Esophagus muscularis mucosa (tissue), 4 donors: ENCODE results near the gene MON2. TPM values are rescaled to one million over a fixed set of nuclear protein-coding genes. Genes with fewer than 3 reads are reported as not detected.

Experiments used
- DNase-seq: peaks from one replicate; pipeline ENCODE4 v3.0.0-alpha.2; 2017; ENCODE audit errors: extremely low spot score
- H3K27ac ChIP-seq, 4 donors: fragments of 200-600 bp; sonication (generic); replicated peaks in 1 of 4; 1 replicate in 3 of 4; 2 replicates in 1 of 4; pipeline ENCODE4 v1.5.1; 2016 to 2019; ENCODE audit warnings: mild to moderate bottlenecking in 1 of 4
- H3K27me3 ChIP-seq, 4 donors: fragments of 200-600 bp; sonication (generic); one replicate each; pipeline versions ENCODE4 v1.5.1 to v1.6.0; 2016 to 2019
- H3K36me3 ChIP-seq, 4 donors: fragments of 200-600 bp; sonication (generic); one replicate each; pipeline ENCODE4 v1.5.1; 2016 to 2019
- H3K4me1 ChIP-seq, 4 donors: fragments of 200-600 bp; sonication (generic); one replicate each; pipeline ENCODE4 v1.5.1; 2016 to 2019
- H3K4me3 ChIP-seq, 4 donors: fragments of 200-600 bp; sonication (generic); 1 replicate in 2 of 4; 2 replicates in 2 of 4; pipeline ENCODE4 v1.5.1; 2016 to 2019; ENCODE audit warnings: mild to moderate bottlenecking in 4 of 4, moderate library complexity in 1 of 4
- H3K9me3 ChIP-seq, 4 donors: fragments of 200-600 bp; sonication (generic); 1 replicate in 3 of 4; 2 replicates in 1 of 4; pipeline ENCODE4 v1.5.1; 2016 to 2019
- CTCF ChIP-seq, 3 experiments: fragments of 200-600 bp in 2 of 3; fragments of 450-650 bp in 1 of 3; sonication (generic) in 2 of 3; IDR thresholded peaks; one replicate each; pipeline ENCODE4 v1.5.1; 2017 to 2019; ENCODE audit warnings: antibody characterized with exemption in 3 of 3, mild to moderate bottlenecking in 2 of 3, moderate library complexity in 1 of 3
- EP300 ChIP-seq: sonication (generic); formaldehyde crosslinking; IDR thresholded peaks from one replicate; pipeline ENCODE4 v1.6.1; 2017; ENCODE audit warnings: antibody characterized with exemption
- POLR2A ChIP-seq: fragments of 450-650 bp; IDR thresholded peaks from one replicate; pipeline ENCODE4 v1.6.1; 2017; ENCODE audit warnings: antibody characterized with exemption, moderate library complexity, mild to moderate bottlenecking, low read depth
- POLR2AphosphoS5 ChIP-seq, 2 donors: sonication (generic); formaldehyde crosslinking; IDR thresholded peaks; one replicate each; pipeline ENCODE4 v1.6.1; 2017; ENCODE audit warnings: antibody characterized with exemption in 2 of 2
- WGBS: methylation state at CpG from one replicate; pipeline ENCODE4 v1.1.5; 2018; 5-methylcytosine and 5-hydroxymethylcytosine counted together
- intact Hi-C: fragments of 100-400 bp; cut with DNase I; formaldehyde crosslinking; loops from one replicate; pipeline ENCODE4 v1.15.1; 2023
- total RNA-seq, 4 donors: library from RNA; depleted of rRNA; stranded (reverse); fragments of >200 nt; gene quantifications; one replicate each; pipeline versions ENCODE4 v1.1.0 to v1.2.1, GENCODE V29; 2016

The MON2 gene
- total RNA-seq, 4 donors from 2014 or later: 21.5 to 47.3 (median 30.8) TPM

DNA sequence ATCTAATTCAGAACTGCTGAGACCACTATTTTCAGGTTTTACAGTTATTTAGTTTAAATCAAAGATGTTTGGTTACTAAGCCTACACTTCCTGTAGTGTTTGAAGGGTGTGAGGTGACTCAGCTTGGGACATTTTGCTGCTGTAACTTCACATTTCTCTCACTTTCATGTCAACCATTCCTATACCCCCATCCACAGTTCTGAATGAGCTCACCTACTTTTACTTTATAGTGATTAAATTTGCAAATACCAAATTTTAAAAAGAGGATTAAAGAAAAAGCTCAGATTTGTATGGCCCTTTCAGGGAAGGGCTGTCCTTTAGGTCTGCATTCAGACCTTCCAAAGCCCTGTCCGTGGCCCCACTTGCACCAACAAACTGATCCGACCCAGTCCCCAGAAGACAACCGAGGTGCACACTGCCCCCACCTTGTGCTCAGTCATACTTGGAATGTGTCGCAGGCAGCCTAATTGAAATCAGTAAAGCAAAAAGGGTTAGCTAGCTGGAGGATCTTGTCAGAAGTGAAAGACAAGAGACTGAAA is 174.4 kb downstream of the MON2 start:
- intact Hi-C loops: no loop called here
- Histone ChIP-seq H3K36me3 (no peaks in the 10 kb centered on the region), H3K9me3 (no peaks in the 10 kb centered on the region), H3K27ac (no peak overlapping the region), H3K4me3 (no peak overlapping the region), H3K27me3 (no peaks in the 10 kb centered on the region), H3K4me1 (no peaks in the 10 kb centered on the region)
- TF ChIP-seq EP300 (no peak), POLR2AphosphoS5 (IDR thresholded peaks at IDR 0.05) (no peak), CTCF (IDR thresholded peaks at IDR 0.05) (no peak), POLR2A (no peak)
- 69% methylated on average over 4 of the region's 4 CpGs for WGBS
- DNase-seq: peak; percentile 31

GRCh38 chr12:62642486-62642885 is 175.9 kb downstream of the MON2 start:
- no peak for TF ChIP-seq CTCF (IDR thresholded peaks at IDR 0.05)
- no peak for TF ChIP-seq EP300
- no peak for TF ChIP-seq POLR2AphosphoS5 (IDR thresholded peaks at IDR 0.05)
- no peak for TF ChIP-seq POLR2A
- peaks cover 0 to 5% (median 0%) of the 10 kb centered on the region in 4 donors for H3K4me1 ChIP-seq
- H3K4me3 ChIP-seq: no peak overlapping the region
- H3K27me3 ChIP-seq: no peaks in the 10 kb centered on the region
- no peaks in the 10 kb centered on the region for H3K9me3 ChIP-seq
- 92% methylated on average over 2 of the region's 2 CpGs for WGBS
- H3K27ac ChIP-seq: no peak overlapping the region
- peak; percentile 26 for DNase-seq
- intact Hi-C loops: no loop called here
- no peaks in the 10 kb centered on the region for H3K36me3 ChIP-seq

DNA sequence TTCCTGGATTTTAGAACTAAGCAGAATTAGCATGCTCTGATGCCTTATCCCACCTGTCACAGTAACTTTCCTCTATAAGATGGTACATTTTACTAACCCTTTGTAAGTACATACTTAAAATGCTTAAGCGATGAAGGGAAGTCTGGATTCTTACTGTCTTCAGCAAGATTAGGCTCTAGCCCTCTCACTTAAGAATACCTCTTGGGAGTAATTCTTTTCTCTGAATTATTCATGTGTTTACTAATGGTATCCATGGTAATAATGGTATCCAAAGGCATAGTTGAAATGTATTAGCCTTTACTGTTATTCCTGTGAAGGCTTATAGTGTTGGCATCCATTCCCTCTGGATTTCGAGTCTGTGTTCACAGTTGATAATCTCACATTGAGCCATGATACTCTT is 176.9 kb downstream of the MON2 start:
- DNase-seq: no peak
- H3K9me3 ChIP-seq: no peaks in the 10 kb centered on the region
- H3K4me3 ChIP-seq: no peak overlapping the region
- WGBS: 92% methylated on average over 2 of the region's 2 CpGs
- intact Hi-C loops: no loop called here
- no peak overlapping the region for H3K27ac ChIP-seq
- H3K4me1 ChIP-seq: peaks cover 0 to 11% (median 0%) of the 10 kb centered on the region in 4 donors
- TF ChIP-seq CTCF (IDR thresholded peaks at IDR 0.05): no peak
- TF ChIP-seq POLR2A: no peak
- no peak for TF ChIP-seq EP300
- TF ChIP-seq POLR2AphosphoS5 (IDR thresholded peaks at IDR 0.05): no peak
- no peaks in the 10 kb centered on the region for H3K36me3 ChIP-seq
- H3K27me3 ChIP-seq: no peaks in the 10 kb centered on the region

DNA sequence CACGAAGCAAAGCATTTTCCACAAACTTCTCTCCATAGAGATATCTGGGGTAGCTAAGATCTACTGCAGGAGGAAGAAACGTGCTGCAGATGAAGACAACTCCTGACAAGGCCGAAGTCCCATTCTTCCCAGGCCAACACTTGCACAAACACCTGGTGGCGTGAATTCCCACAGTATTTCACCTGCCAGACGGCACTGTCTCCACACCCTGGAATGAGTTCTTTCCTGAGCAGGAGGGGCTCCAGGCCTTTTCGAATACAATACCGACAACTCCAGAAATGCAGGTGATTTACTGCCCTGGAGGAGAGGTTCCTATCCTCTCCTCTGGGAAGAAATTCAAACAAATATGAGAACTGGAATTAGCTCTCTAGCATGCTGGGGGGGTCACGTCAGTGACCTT is 179.9 kb downstream of the MON2 start:
- H3K27ac ChIP-seq: no peak overlapping the region
- no peaks in the 10 kb centered on the region for H3K36me3 ChIP-seq
- H3K4me1 ChIP-seq: peaks cover 0 to 11% (median 0%) of the 10 kb centered on the region in 4 donors
- H3K4me3 ChIP-seq: no peak overlapping the region
- 95% methylated on average over 8 of the region's 8 CpGs for WGBS
- H3K27me3 ChIP-seq: no peaks in the 10 kb centered on the region
- H3K9me3 ChIP-seq: no peaks in the 10 kb centered on the region
- TF ChIP-seq POLR2AphosphoS5 (IDR thresholded peaks at IDR 0.05): no peak
- no peak for TF ChIP-seq POLR2A
- TF ChIP-seq CTCF (IDR thresholded peaks at IDR 0.05): no peak
- TF ChIP-seq EP300: no peak
- intact Hi-C loops: no loop called here
- DNase-seq: no peak

- Histone ChIP-seq H3K36me3 (no peaks in the 10 kb centered on the region), H3K27me3 (no peaks in the 10 kb centered on the region), H3K4me3 (no peak overlapping the region), H3K9me3 (no peaks in the 10 kb centered on the region), H3K27ac (peak overlapping the region in 1 of 4 donors; percentile 45), H3K4me1 (peaks cover 0 to 11% (median 0%) of the 10 kb centered on the region in 4 donors)
- TF ChIP-seq CTCF (IDR thresholded peaks at IDR 0.05) (no peak), POLR2AphosphoS5 (IDR thresholded peaks at IDR 0.05) (no peak), POLR2A (no peak), EP300 (no peak)
- 28% methylated on average over 3 of the region's 3 CpGs for WGBS
- DNase-seq: no peak
- intact Hi-C loops: no loop called here
Measured at GRCh38 chr12:62647586-62647985, 181.0 kb downstream of the MON2 start.
